Measurements from ENCODE around the gene RELCH.

- TF ChIP-seq POLR2A (IDR thresholded peaks at IDR 0.05; ENCODE audit: low read depth, low read length) (no peak), POLR2AphosphoS5 (IDR thresholded peaks at IDR 0.05; ENCODE audit: low read depth, low read length) (no peak), TAF1 (IDR thresholded peaks at IDR 0.05; ENCODE audit: borderline replicate concordance, low read depth, low read length) (no peak)
Measured at GRCh38 chr18:62341473-62341872, 154.4 kb downstream of the RELCH start.

Data from GM12892 (cell line).